ENCODE data around the gene SLC22A12.

Gene SLC22A12

GRCh38 chr11:64562723-64563351, 28.2 kb upstream of the SLC22A12 start:
- in situ Hi-C loops (cut with HindIII; ENCODE audit: low sequenced_read_pairs), result no loop called here

- in situ Hi-C loops (cut with HindIII; ENCODE audit: low sequenced_read_pairs), result no loop called here
Observed at GRCh38 chr11:64563966-64564365, 27.1 kb upstream of the SLC22A12 start.

- in situ Hi-C loops (cut with HindIII; ENCODE audit: low sequenced_read_pairs), result no loop called here
Observed at GRCh38 chr11:64564419-64564818, 26.6 kb upstream of the SLC22A12 start.

- in situ Hi-C loops (cut with HindIII; ENCODE audit: low sequenced_read_pairs), result no loop called here
Observed at GRCh38 chr11:64564947-64565889, 25.8 kb upstream of the SLC22A12 start.

GRCh38 chr11:64566042-64566914, 24.7 kb upstream of the SLC22A12 start:
- in situ Hi-C loops (cut with HindIII; ENCODE audit: low sequenced_read_pairs), result no loop called here

GRCh38 chr11:64566915-64567891, 23.8 kb upstream of the SLC22A12 start:
- in situ Hi-C loops (cut with HindIII; ENCODE audit: low sequenced_read_pairs), result no loop called here

- in situ Hi-C loops (cut with HindIII; ENCODE audit: low sequenced_read_pairs), result no loop called here
Observed at GRCh38 chr11:64568041-64568571, 22.9 kb upstream of the SLC22A12 start.

GRCh38 chr11:64568584-64569140, 22.4 kb upstream of the SLC22A12 start:
- in situ Hi-C loops (cut with HindIII; ENCODE audit: low sequenced_read_pairs), result no loop called here

- in situ Hi-C loops (cut with HindIII; ENCODE audit: low sequenced_read_pairs), result no loop called here
Observed at GRCh38 chr11:64569300-64569970, 21.6 kb upstream of the SLC22A12 start.

GRCh38 chr11:64570341-64570740, 20.7 kb upstream of the SLC22A12 start:
- in situ Hi-C loops (cut with HindIII; ENCODE audit: low sequenced_read_pairs), result no loop called here

- in situ Hi-C loops (cut with HindIII; ENCODE audit: low sequenced_read_pairs), result no loop called here
Observed at GRCh38 chr11:64571050-64571409, 20.0 kb upstream of the SLC22A12 start.

GRCh38 chr11:64571410-64572091, 19.5 kb upstream of the SLC22A12 start:
- in situ Hi-C loops (cut with HindIII; ENCODE audit: low sequenced_read_pairs), result no loop called here

GRCh38 chr11:64572143-64572542, 18.9 kb upstream of the SLC22A12 start:
- in situ Hi-C loops (cut with HindIII; ENCODE audit: low sequenced_read_pairs), result no loop called here

- in situ Hi-C loops (cut with HindIII; ENCODE audit: low sequenced_read_pairs), result no loop called here
Observed at GRCh38 chr11:64577202-64577601, 13.8 kb upstream of the SLC22A12 start.

- in situ Hi-C loops (cut with HindIII; ENCODE audit: low sequenced_read_pairs), result loop anchor here (10.0 kb wide), 1 partner anchor 76 kb away; no protein-coding TSS in a partner anchor
Observed at GRCh38 chr11:64580412-64580811, 10.6 kb upstream of the SLC22A12 start.

GRCh38 chr11:64581057-64581523, 9.9 kb upstream of the SLC22A12 start:
- in situ Hi-C loops (cut with HindIII; ENCODE audit: low sequenced_read_pairs), result loop anchor here (10.0 kb wide), 1 partner anchor 76 kb away; no protein-coding TSS in a partner anchor

- in situ Hi-C loops (cut with HindIII; ENCODE audit: low sequenced_read_pairs), result loop anchor here (10.0 kb wide), 1 partner anchor 78 kb away; no protein-coding TSS in a partner anchor
Observed at GRCh38 chr11:64582885-64583284, 8.1 kb upstream of the SLC22A12 start.
